Measurements from ENCODE around the gene C1QTNF1.

- TF ChIP-seq SIN3A (IDR thresholded peaks at IDR 0.05; ENCODE audit: borderline replicate concordance, low read depth, low read length) (no peak), EZH2phosphoT487 (IDR thresholded peaks at IDR 0.05; ENCODE audit: borderline replicate concordance, low read depth) (no peak), CTCF (IDR thresholded peaks at IDR 0.05) (no peak), TAF1 (IDR thresholded peaks at IDR 0.05; ENCODE audit: borderline replicate concordance, low read depth, low read length) (no peak), TEAD4 (IDR thresholded peaks at IDR 0.05; ENCODE audit: borderline replicate concordance, insufficient read depth) (no peak), FOXM1 (IDR thresholded peaks at IDR 0.05; ENCODE audit: low read depth) (no peak), FOXJ3 (CRISPR knock-in tag; IDR thresholded peaks at IDR 0.05) (no peak), GABPA (IDR thresholded peaks at IDR 0.05; ENCODE audit: low read depth) (no peak), MAX (IDR thresholded peaks at IDR 0.05; ENCODE audit: low read depth) (no peak), JUND (IDR thresholded peaks at IDR 0.05) (no peak)
- TF ChIP-seq, protein P1, sequence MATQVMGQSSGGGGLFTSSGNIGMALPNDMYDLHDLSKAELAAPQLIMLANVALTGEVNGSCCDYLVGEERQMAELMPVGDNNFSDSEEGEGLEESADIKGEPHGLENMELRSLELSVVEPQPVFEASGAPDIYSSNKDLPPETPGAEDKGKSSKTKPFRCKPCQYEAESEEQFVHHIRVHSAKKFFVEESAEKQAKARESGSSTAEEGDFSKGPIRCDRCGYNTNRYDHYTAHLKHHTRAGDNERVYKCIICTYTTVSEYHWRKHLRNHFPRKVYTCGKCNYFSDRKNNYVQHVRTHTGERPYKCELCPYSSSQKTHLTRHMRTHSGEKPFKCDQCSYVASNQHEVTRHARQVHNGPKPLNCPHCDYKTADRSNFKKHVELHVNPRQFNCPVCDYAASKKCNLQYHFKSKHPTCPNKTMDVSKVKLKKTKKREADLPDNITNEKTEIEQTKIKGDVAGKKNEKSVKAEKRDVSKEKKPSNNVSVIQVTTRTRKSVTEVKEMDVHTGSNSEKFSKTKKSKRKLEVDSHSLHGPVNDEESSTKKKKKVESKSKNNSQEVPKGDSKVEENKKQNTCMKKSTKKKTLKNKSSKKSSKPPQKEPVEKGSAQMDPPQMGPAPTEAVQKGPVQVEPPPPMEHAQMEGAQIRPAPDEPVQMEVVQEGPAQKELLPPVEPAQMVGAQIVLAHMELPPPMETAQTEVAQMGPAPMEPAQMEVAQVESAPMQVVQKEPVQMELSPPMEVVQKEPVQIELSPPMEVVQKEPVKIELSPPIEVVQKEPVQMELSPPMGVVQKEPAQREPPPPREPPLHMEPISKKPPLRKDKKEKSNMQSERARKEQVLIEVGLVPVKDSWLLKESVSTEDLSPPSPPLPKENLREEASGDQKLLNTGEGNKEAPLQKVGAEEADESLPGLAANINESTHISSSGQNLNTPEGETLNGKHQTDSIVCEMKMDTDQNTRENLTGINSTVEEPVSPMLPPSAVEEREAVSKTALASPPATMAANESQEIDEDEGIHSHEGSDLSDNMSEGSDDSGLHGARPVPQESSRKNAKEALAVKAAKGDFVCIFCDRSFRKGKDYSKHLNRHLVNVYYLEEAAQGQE (IDR thresholded peaks at IDR 0.05; ENCODE audit: low read depth, low read length) = no peak
Observed at GRCh38 chr17:79020631-79021301, 3.2 kb upstream of the C1QTNF1 start.

Measured in SK-N-SH (cell line).